ENCODE results near the gene SMG6. TPM values are rescaled to one million over a fixed set of nuclear protein-coding genes. Genes with fewer than 3 reads are reported as not detected.

Gene SMG6
- total RNA-seq, 2 donors from 2014 or later = 12.5 to 22.1 TPM

- WGBS, 2 donors = 63 to 80% methylated on average over 17 of the region's 17 CpGs
- intact Hi-C loops (cut with DNase I) = no loop called here
- Histone ChIP-seq H3K36me3 (replicated peaks in 1 of 2; ENCODE audit: insufficient read depth in 1 of 2, low read depth in 2 of 2) (peaks cover 0 to 9% of the 10 kb centered on the region in 2 donors), H3K4me3 (no peak overlapping the region), H3K27me3 (no peaks in the 10 kb centered on the region), H3K4me1 (peaks cover under 1% of the 10 kb centered on the region), H3K27ac (peak overlapping the region in 2 of 4 donors; percentile 35 to 44), H3K9me3 (no peaks in the 10 kb centered on the region)
- no peak for DNase-seq
- TF ChIP-seq, protein P1, sequence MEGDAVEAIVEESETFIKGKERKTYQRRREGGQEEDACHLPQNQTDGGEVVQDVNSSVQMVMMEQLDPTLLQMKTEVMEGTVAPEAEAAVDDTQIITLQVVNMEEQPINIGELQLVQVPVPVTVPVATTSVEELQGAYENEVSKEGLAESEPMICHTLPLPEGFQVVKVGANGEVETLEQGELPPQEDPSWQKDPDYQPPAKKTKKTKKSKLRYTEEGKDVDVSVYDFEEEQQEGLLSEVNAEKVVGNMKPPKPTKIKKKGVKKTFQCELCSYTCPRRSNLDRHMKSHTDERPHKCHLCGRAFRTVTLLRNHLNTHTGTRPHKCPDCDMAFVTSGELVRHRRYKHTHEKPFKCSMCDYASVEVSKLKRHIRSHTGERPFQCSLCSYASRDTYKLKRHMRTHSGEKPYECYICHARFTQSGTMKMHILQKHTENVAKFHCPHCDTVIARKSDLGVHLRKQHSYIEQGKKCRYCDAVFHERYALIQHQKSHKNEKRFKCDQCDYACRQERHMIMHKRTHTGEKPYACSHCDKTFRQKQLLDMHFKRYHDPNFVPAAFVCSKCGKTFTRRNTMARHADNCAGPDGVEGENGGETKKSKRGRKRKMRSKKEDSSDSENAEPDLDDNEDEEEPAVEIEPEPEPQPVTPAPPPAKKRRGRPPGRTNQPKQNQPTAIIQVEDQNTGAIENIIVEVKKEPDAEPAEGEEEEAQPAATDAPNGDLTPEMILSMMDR (IDR thresholded peaks at IDR 0.05) = no peak
- no peak for TF ChIP-seq POLR2A (IDR thresholded peaks at IDR 0.05)
- no peak for ATAC-seq
These were observed 227.2 kb downstream of the SMG6 start for GRCh38 chr17:2076087-2076984.

DNA sequence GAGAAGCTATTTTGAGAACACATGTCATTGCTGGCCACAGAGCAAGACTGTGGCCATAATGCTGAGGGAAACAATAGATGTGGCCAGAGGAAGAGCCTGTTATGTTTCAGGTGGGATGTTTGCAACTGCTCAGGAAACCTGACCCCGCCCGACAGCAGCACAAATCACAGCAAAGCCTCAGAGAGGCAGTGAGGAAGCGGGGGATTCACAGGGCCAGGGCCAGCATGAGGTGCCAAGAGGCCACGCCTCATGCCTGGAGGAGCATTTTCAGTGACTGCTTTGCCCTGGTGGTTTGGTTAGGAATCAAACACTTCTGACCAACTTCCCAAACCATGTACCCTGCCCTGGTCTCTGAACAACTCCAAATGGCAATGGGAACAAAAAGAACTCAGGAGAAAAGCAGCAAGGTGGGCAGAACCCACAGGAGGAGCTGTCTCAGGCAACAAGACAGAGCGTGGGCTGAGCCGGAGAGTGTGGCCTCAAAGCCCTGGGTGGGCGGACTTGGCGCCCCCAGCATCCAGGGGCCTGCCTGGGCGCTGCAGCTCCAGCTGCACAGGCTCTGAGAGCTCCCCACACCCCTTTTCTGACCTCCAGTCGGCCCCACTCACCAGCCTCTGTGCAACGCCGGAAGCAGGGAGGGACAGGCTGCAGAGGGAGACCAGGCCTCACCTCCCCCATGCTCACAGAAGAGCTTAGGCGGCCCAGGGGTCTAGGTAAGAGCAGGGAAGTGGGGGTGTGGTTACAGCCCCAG lies 228.1 kb downstream of the SMG6 start:
- WGBS, 2 donors = 85 to 86% methylated on average over 11 to 13 of the region's 13 CpGs
- TF ChIP-seq, protein P1 (IDR thresholded peaks at IDR 0.05) = no peak
- TF ChIP-seq POLR2A (IDR thresholded peaks at IDR 0.05) = no peak
- ATAC-seq = peak; percentile 20
- H3K4me3 ChIP-seq = no peak overlapping the region
- intact Hi-C loops (cut with DNase I) = no loop called here
- DNase-seq = no peak
- peak overlapping the region in 2 of 4 donors; percentile 4 to 44 for H3K27ac ChIP-seq
- H3K27me3 ChIP-seq = no peaks in the 10 kb centered on the region
- H3K36me3 ChIP-seq (replicated peaks in 1 of 2; ENCODE audit: insufficient read depth in 1 of 2, low read depth in 2 of 2) = peaks cover 0 to 4% of the 10 kb centered on the region in 2 donors
- no peaks in the 10 kb centered on the region for H3K9me3 ChIP-seq
- peaks cover 7% of the 10 kb centered on the region for H3K4me1 ChIP-seq

- no peaks in the 10 kb centered on the region for H3K9me3 ChIP-seq
- no peak overlapping the region for H3K4me3 ChIP-seq
- intact Hi-C loops (cut with DNase I) = no loop called here
- H3K36me3 ChIP-seq (replicated peaks in 1 of 2; ENCODE audit: insufficient read depth in 1 of 2, low read depth in 2 of 2) = peaks cover 0 to 4% of the 10 kb centered on the region in 2 donors
- peak overlapping the region in 2 of 4 donors; percentile 18 to 27 for H3K27ac ChIP-seq
- WGBS, 2 donors = 64 to 86% methylated on average over 3 to 10 of the region's 10 CpGs
- ATAC-seq (no peak), DNase-seq (no peak)
- peaks cover 13% of the 10 kb centered on the region for H3K4me1 ChIP-seq
- TF ChIP-seq, protein P1 (IDR thresholded peaks at IDR 0.05) = no peak
- TF ChIP-seq POLR2A (IDR thresholded peaks at IDR 0.05) = no peak
- no peaks in the 10 kb centered on the region for H3K27me3 ChIP-seq
These were observed 228.7 kb downstream of the SMG6 start for GRCh38 chr17:2074919-2075318.

DNA sequence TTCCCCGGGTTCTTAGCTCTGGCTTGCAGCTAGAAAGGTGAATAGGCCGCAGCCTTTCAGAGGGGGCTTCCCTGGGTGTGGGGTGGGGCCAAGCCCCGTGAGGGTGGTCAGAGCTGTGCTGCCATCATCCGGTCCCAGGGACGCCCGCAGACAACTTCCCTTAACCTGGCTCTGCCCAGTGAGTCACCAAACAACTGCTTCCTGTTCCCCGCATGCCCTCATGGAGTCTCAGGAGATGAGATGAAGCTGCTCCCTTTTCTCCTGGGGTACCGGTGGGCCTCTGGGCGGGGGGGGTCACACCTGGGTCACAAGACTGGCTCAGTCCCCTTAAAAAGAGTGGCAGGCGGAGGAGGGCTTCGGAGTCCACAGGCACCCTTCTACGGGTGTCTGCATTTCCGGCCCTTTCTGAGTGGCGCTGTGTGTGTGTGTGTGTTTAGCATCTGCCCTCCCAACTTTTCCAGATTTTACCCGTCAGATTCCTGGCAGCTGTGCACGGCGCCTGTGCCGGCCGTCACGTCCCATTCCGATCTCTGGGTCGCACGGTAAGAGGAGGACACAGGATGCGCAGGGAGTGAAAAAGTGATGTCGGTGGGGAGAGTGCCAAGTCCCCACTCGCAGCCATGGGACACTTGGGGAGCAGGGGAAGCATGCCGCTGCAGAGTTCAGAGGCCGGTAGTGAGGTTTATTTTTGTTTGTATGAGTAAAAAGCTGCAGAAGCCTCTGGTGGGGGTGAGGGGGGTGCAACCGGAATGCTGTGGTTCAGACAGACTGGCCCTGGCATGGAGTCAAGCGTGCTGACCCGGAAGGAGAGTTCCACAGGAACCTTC lies 231.9 kb downstream of the SMG6 start:
- Histone ChIP-seq H3K4me1 (peaks cover 13% of the 10 kb centered on the region), H3K36me3 (replicated peaks in 1 of 2; ENCODE audit: insufficient read depth in 1 of 2, low read depth in 2 of 2) (no peaks in the 10 kb centered on the region)
- intact Hi-C loops (cut with DNase I) = no loop called here

More for the DNA sequence above, 231.9 kb downstream of the SMG6 start:
- peak; percentile 35 for ATAC-seq
- 74 to 91% methylated on average over 28 of the region's 31 CpGs for WGBS, 2 donors
- Histone ChIP-seq H3K9me3 (no peaks in the 10 kb centered on the region), H3K27ac (peak overlapping the region; percentile 12 to 55 (median 37)), H3K4me3 (no peak overlapping the region), H3K27me3 (no peaks in the 10 kb centered on the region)
- no peak for DNase-seq
- no peak for TF ChIP-seq POLR2A (IDR thresholded peaks at IDR 0.05)
- TF ChIP-seq, protein P1 (IDR thresholded peaks at IDR 0.05) = no peak
